Measurements from ENCODE around the gene MAP1A.

MAP1A gene

GRCh38 chr15:43523646-43524045, 6.2 kb downstream of the MAP1A start:
- peaks cover 65% of the 10 kb centered on the region for H3K36me3 ChIP-seq (ENCODE audit: control insufficient read depth, insufficient read depth, low read length, severe bottlenecking)
- H3K9me3 ChIP-seq (ENCODE audit: control insufficient read depth, low read length), result no peaks in the 10 kb centered on the region

GRCh38 chr15:43524254-43524845, 6.9 kb downstream of the MAP1A start:
- Histone ChIP-seq H3K4me3 (ENCODE audit: low read length) (no peak overlapping the region), H3K9ac (ENCODE audit: low read length) (no peak overlapping the region), H3K9me3 (ENCODE audit: control insufficient read depth, low read length) (no peaks in the 10 kb centered on the region), H3K27me3 (replicated peaks; ENCODE audit: control insufficient read depth, insufficient read depth, low read length) (no peaks in the 10 kb centered on the region), H3K36me3 (ENCODE audit: control insufficient read depth, insufficient read depth, low read length, severe bottlenecking) (peaks cover 66% of the 10 kb centered on the region), H3K4me1 (ENCODE audit: control insufficient read depth, insufficient read depth, low read length) (peaks cover 7% of the 10 kb centered on the region)
- DNase-seq (ENCODE audit: low read depth), result no peak

More at GRCh38 chr15:43523646-43524045, 6.2 kb downstream of the MAP1A start:
- Histone ChIP-seq H3K4me3 (ENCODE audit: low read length) (no peak overlapping the region), H3K9ac (ENCODE audit: low read length) (no peak overlapping the region), H3K4me1 (ENCODE audit: control insufficient read depth, insufficient read depth, low read length) (peaks cover 14% of the 10 kb centered on the region), H3K27me3 (replicated peaks; ENCODE audit: control insufficient read depth, insufficient read depth, low read length) (no peaks in the 10 kb centered on the region)
- DNase-seq (ENCODE audit: low read depth), result no peak

- Histone ChIP-seq H3K9me3 (ENCODE audit: control insufficient read depth, low read length) (no peaks in the 10 kb centered on the region), H3K27me3 (replicated peaks; ENCODE audit: control insufficient read depth, insufficient read depth, low read length) (no peaks in the 10 kb centered on the region), H3K4me1 (ENCODE audit: control insufficient read depth, insufficient read depth, low read length) (peaks cover 4% of the 10 kb centered on the region), H3K9ac (ENCODE audit: low read length) (no peak overlapping the region), H3K4me3 (ENCODE audit: low read length) (no peak overlapping the region), H3K36me3 (ENCODE audit: control insufficient read depth, insufficient read depth, low read length, severe bottlenecking) (peaks cover 72% of the 10 kb centered on the region)
- no peak for DNase-seq (ENCODE audit: low read depth)
These were observed 7.7 kb downstream of the MAP1A start for GRCh38 chr15:43525131-43525530.

- peaks cover 12% of the 10 kb centered on the region for H3K4me1 ChIP-seq (ENCODE audit: control insufficient read depth, insufficient read depth, low read length)
- H3K27me3 ChIP-seq (replicated peaks; ENCODE audit: control insufficient read depth, insufficient read depth, low read length), result no peaks in the 10 kb centered on the region
- H3K9ac ChIP-seq (ENCODE audit: low read length), result no peak overlapping the region
- H3K36me3 ChIP-seq (ENCODE audit: control insufficient read depth, insufficient read depth, low read length, severe bottlenecking), result peaks cover 60% of the 10 kb centered on the region
- no peaks in the 10 kb centered on the region for H3K9me3 ChIP-seq (ENCODE audit: control insufficient read depth, low read length)
- no peak overlapping the region for H3K4me3 ChIP-seq (ENCODE audit: low read length)
- DNase-seq (ENCODE audit: low read depth), result no peak
These were observed 9.0 kb downstream of the MAP1A start for GRCh38 chr15:43526261-43526930.

- no peaks in the 10 kb centered on the region for H3K9me3 ChIP-seq (ENCODE audit: control insufficient read depth, low read length)
- no peak overlapping the region for H3K9ac ChIP-seq (ENCODE audit: low read length)
- DNase-seq (ENCODE audit: low read depth), result no peak
- peaks cover 14% of the 10 kb centered on the region for H3K4me1 ChIP-seq (ENCODE audit: control insufficient read depth, insufficient read depth, low read length)
- no peak overlapping the region for H3K4me3 ChIP-seq (ENCODE audit: low read length)
- H3K27me3 ChIP-seq (replicated peaks; ENCODE audit: control insufficient read depth, insufficient read depth, low read length), result no peaks in the 10 kb centered on the region
- peaks cover 52% of the 10 kb centered on the region for H3K36me3 ChIP-seq (ENCODE audit: control insufficient read depth, insufficient read depth, low read length, severe bottlenecking)
These were observed 9.8 kb downstream of the MAP1A start for GRCh38 chr15:43527016-43527801.

GRCh38 chr15:43527802-43528541, 10.6 kb downstream of the MAP1A start:
- DNase-seq (ENCODE audit: low read depth), result no peak
- Histone ChIP-seq H3K9me3 (ENCODE audit: control insufficient read depth, low read length) (no peaks in the 10 kb centered on the region), H3K9ac (ENCODE audit: low read length) (no peak overlapping the region), H3K4me3 (ENCODE audit: low read length) (no peak overlapping the region), H3K4me1 (ENCODE audit: control insufficient read depth, insufficient read depth, low read length) (peaks cover 14% of the 10 kb centered on the region), H3K36me3 (ENCODE audit: control insufficient read depth, insufficient read depth, low read length, severe bottlenecking) (peaks cover 44% of the 10 kb centered on the region), H3K27me3 (replicated peaks; ENCODE audit: control insufficient read depth, insufficient read depth, low read length) (no peaks in the 10 kb centered on the region)

GRCh38 chr15:43528542-43529007, 11.2 kb downstream of the MAP1A start:
- no peaks in the 10 kb centered on the region for H3K9me3 ChIP-seq (ENCODE audit: control insufficient read depth, low read length)
- no peak overlapping the region for H3K4me3 ChIP-seq (ENCODE audit: low read length)
- H3K4me1 ChIP-seq (ENCODE audit: control insufficient read depth, insufficient read depth, low read length), result peaks cover 14% of the 10 kb centered on the region
- no peak for DNase-seq (ENCODE audit: low read depth)
- H3K27me3 ChIP-seq (replicated peaks; ENCODE audit: control insufficient read depth, insufficient read depth, low read length), result no peaks in the 10 kb centered on the region
- H3K9ac ChIP-seq (ENCODE audit: low read length), result no peak overlapping the region
- peaks cover 38% of the 10 kb centered on the region for H3K36me3 ChIP-seq (ENCODE audit: control insufficient read depth, insufficient read depth, low read length, severe bottlenecking)

- Histone ChIP-seq H3K9ac (ENCODE audit: low read length) (no peak overlapping the region), H3K4me1 (ENCODE audit: control insufficient read depth, insufficient read depth, low read length) (peaks cover 14% of the 10 kb centered on the region), H3K4me3 (ENCODE audit: low read length) (no peak overlapping the region), H3K36me3 (ENCODE audit: control insufficient read depth, insufficient read depth, low read length, severe bottlenecking) (peaks cover 33% of the 10 kb centered on the region), H3K27me3 (replicated peaks; ENCODE audit: control insufficient read depth, insufficient read depth, low read length) (no peaks in the 10 kb centered on the region), H3K9me3 (ENCODE audit: control insufficient read depth, low read length) (no peaks in the 10 kb centered on the region)
- DNase-seq (ENCODE audit: low read depth), result no peak
These were observed 11.7 kb downstream of the MAP1A start for GRCh38 chr15:43529141-43529540.

GRCh38 chr15:43529587-43530345, 12.4 kb downstream of the MAP1A start:
- no peaks in the 10 kb centered on the region for H3K9me3 ChIP-seq (ENCODE audit: control insufficient read depth, low read length)
- H3K4me3 ChIP-seq (ENCODE audit: low read length), result no peak overlapping the region
- no peak for DNase-seq (ENCODE audit: low read depth)
- H3K27me3 ChIP-seq (replicated peaks; ENCODE audit: control insufficient read depth, insufficient read depth, low read length), result no peaks in the 10 kb centered on the region
- peaks cover 14% of the 10 kb centered on the region for H3K4me1 ChIP-seq (ENCODE audit: control insufficient read depth, insufficient read depth, low read length)
- peaks cover 31% of the 10 kb centered on the region for H3K36me3 ChIP-seq (ENCODE audit: control insufficient read depth, insufficient read depth, low read length, severe bottlenecking)
- no peak overlapping the region for H3K9ac ChIP-seq (ENCODE audit: low read length)

GRCh38 chr15:43531018-43531670, 13.7 kb downstream of the MAP1A start:
- Histone ChIP-seq H3K27me3 (replicated peaks; ENCODE audit: control insufficient read depth, insufficient read depth, low read length) (no peaks in the 10 kb centered on the region), H3K9me3 (ENCODE audit: control insufficient read depth, low read length) (no peaks in the 10 kb centered on the region), H3K9ac (ENCODE audit: low read length) (no peak overlapping the region), H3K4me3 (ENCODE audit: low read length) (no peak overlapping the region), H3K36me3 (ENCODE audit: control insufficient read depth, insufficient read depth, low read length, severe bottlenecking) (peaks cover 20% of the 10 kb centered on the region), H3K4me1 (ENCODE audit: control insufficient read depth, insufficient read depth, low read length) (peaks cover 14% of the 10 kb centered on the region)
- no peak for DNase-seq (ENCODE audit: low read depth)

Data from adipocyte (in vitro differentiated cells).